ENCODE data around the gene MT1E. TPM values are rescaled to one million over a fixed set of nuclear protein-coding genes. Genes with fewer than 3 reads are reported as not detected.

MT1E gene
- total and polyA plus RNA-seq, 2 of the 8 experiments (the other 6 are each of a cell fraction or from before 2014, with no cell fraction given): 7.9 to 117 TPM

- TF ChIP-seq CHD2 (IDR thresholded peaks at IDR 0.05; ENCODE audit: low read length): no peak
Observed at GRCh38 chr16:56614549-56614991, 11.0 kb upstream of the MT1E start (continued).
